NCI-H1105 treated with DMSO at 0.1 percent for 48 hours (cell line): ENCODE results near the gene ZBTB24.

ENCODE experiments used
- DNase-seq: peaks from one replicate; lab custom pipeline; 2025; lab: John Stamatoyannopoulos, UW

Gene ZBTB24

GRCh38 chr6:109449795-109450673 lies 33.0 kb downstream of the ZBTB24 start:
- no peak for DNase-seq

- DNase-seq: no peak
Measured at GRCh38 chr6:109449064-109449794, 33.8 kb downstream of the ZBTB24 start.

GRCh38 chr6:109448615-109449014 lies 34.4 kb downstream of the ZBTB24 start:
- no peak for DNase-seq

DNA sequence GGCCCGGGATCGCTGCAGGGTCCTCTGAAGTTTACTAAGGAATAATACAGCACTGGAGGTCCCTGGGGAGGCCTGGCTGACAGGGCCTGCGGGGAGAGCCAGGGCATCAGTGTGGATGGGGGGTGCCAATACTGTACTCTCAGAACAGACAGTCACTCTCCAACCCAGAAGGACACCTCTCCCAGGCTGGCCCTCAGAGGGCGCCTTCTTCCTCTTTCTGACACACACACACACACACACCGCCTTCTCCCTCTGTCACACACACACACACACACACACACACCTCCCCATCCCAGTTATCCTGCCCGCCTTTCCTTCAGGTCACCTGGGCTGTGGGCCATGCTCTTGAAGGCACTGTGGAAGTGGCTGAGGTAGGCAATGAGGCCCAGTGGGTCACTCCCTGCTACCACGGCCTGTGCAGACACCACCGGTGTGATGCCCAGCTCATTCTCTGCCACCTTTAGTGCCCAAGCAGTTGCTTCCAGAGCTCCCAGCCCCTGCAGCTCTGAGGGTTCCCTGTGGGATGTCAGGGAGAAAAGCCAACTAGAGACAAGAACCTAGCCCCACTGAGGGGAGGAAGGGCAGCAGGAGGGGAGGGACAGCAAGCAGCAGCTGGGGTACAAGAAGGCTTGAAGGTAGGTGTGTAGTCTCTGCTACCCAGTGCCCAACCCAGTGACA lies 35.0 kb downstream of the ZBTB24 start:
- no peak for DNase-seq

DNA sequence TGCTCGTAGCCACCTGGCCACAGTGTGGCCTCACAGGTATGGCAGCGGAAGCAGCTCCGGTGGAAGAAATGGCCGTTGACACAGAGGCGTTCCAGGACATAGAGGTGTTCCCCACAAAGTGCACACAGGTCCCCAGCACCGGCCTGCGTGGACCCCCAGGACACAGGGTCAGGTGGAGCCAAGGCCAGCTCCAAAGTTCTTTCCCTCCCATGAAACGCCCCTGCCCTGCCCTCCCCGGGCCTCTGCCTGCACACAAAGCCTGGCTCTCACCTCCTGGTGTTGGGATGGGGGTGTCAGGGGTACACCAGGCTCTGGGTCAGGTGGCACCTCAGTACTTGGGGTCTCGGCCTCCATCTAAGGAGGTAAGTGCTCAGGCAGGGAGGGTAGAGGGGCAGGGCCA lies 35.9 kb downstream of the ZBTB24 start:
- DNase-seq: no peak

- DNase-seq: no peak
Measured at GRCh38 chr6:109446541-109446940, 36.5 kb downstream of the ZBTB24 start.

DNA sequence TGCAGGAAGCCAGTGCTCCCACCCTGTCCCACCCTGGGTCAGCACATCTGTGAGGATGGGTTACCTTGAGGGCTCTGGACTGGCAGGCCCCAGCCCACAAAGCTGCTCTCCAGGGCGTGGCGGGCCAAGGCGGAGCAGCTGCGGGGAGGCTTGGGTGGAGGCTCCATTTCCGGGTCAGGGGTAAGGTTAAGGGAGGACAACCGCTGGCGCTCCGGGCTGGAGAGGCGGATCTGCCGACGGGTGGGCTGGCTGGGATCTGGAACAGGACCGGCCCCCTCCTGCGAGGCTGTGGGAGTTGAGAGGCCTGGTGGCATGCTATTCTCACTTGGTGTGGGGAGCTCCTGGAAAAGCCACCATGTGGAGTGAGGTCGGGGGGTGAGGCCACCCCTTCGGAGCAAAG lies 36.9 kb downstream of the ZBTB24 start:
- DNase-seq: no peak

- no peak for DNase-seq
Measured at GRCh38 chr6:109445382-109445781, 37.6 kb downstream of the ZBTB24 start.

- DNase-seq: no peak
Measured at GRCh38 chr6:109443425-109443950, 39.5 kb downstream of the ZBTB24 start.

DNA sequence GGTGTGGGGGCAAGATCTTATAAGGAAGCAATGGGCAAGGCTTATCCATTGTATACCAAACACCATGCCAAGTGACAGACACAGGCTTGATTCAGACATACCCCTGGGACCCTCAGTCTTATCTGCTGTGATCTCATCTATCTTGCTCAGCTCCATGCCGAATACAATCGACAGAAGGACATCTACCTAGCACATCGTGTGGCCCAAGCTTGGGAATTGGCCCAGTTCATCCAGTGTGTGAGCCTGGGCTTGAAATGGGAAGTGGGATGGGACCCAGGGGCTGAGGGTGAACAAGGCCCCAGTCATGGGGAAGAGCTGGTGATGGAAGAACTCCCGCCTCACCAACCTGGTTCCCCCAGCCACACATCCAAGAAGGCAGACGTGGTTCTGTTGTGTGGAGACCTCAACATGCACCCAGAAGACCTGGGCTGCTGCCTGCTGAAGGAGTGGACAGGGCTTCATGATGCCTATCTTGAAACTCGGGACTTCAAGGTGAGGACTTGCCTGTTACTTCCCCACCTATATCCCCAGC lies 40.6 kb downstream of the ZBTB24 start:
- no peak for DNase-seq

DNA sequence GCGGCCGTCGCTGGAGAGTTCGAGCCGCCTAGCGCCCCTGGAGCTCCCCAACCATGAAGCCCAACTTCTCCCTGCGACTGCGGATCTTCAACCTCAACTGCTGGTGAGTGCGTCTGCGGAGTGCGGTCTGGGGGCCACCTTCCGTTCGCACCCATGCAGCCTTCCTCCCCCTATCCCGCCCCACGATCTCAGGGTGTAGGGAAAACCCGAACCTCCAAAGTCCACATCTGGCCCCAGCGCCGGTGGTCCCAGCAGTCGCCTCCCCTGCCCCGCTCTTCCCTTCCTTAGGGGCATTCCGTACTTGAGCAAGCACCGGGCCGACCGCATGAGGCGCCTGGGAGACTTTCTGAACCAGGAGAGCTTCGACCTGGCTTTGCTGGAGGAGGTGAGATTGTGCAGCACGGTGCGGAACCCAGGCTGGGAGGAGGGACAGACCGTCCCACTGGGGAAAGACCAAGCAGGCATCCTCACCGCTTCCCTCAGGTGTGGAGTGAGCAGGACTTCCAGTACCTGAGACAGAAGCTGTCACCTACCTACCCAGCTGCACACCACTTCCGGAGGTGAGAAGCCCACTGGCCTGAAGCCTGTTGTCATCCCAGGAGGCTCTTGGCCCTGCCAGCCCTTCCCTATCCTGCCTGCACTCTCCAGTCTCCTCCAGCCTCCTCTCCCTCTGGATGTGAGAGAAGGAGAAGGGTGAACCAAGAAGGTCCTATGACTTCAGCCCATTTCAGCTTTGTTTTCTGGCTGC lies 41.8 kb downstream of the ZBTB24 start:
- DNase-seq: peak; percentile 61

GRCh38 chr6:109440331-109441068 lies 42.5 kb downstream of the ZBTB24 start, which contains the start of the genes PPIL6 and SMPD2:
PPIL6 (minus strand) TSS chr6:109440628; CDS start chr6:109440590, 38 bp downstream.
SMPD2 (plus strand) TSS chr6:109440724; CDS start chr6:109441122, 398 bp downstream.
- peak; percentile 88 for DNase-seq

DNA sequence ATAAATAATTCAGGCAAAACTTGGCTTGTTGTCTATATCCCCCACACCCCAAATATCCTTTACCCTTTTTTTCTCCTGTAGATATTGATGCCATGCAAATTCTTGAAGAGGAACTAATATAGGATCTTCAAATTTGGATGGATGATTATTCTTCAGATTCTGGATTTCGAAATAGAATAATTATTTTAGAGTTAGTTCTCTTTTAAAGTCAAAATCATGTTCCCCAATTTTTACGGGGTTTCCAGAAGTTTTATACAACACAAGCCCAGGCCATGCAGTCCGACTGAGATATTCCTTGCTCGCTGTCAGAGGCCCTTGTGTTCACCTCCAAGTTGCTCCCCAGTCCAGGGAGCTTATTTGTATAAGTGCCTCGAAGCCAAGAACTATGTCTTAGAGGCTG lies 47.0 kb downstream of the ZBTB24 start:
- no peak for DNase-seq

- no peak for DNase-seq
Measured at GRCh38 chr6:109434456-109434855, 48.6 kb downstream of the ZBTB24 start.

DNA sequence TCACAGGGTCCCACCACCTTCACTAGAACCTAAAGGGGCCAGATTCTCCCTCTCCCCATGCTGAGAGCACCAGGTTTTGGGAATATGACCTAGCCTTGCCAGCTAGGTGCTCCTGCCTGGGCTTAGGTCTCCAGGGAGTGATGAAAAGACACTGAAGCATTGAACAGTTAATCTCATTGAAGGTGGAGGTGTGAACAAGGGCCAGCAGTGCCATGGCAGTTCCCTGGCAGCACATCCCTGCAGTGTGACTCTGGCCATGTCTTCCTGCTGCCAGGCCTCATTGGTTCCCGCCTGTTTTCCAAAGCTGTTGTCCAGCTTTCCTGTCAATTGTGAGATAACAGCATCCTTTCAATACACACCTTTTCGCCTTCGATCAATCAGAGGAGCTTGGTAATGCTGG lies 53.5 kb downstream of the ZBTB24 start:
- no peak for DNase-seq

DNA sequence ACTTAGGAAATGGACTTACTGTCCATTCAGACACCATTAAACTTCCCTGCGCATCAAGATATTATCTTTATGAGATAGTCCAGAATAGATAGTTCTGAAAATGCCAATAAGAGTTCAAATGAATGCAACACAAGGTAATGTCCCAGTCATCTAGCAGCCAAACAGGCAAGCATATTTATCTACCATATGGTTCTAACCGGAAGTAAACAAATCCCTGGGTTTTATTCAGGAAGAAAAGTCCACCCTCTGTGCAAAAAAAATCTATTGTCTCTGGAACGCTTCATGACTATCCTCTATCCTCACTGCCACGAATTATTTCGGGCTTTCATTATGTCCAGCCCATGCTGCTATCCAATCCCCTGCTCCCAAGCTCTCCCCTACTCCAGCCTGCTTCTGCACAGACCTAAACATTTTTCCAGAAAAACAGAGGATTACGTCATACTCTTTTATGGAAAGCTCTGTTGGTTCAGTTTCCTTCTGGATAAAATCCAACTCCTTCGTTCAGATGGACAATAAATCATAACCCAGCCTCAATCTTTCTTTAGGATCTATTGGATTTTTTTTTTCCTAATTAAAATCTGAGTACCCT lies 54.0 kb downstream of the ZBTB24 start:
- no peak for DNase-seq

DNA sequence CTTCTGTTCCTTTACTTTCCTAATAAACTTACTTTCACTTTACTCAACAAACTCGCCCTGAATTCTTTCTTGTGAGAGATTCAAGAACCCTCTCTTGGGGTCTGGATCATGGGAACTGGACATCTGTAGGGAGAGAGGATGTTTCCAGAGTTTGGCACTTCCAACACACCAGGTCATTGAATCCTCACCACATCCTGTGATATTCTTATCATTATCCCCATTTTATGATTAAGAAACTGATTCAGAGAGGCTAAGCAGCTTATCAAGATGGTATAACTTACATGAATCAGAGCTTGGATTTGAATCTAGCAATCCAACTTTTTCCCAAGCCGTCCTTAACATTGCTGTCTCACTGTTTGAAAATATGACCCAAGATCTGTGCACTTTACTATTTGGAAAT lies 58.1 kb downstream of the ZBTB24 start:
- DNase-seq: no peak

DNA sequence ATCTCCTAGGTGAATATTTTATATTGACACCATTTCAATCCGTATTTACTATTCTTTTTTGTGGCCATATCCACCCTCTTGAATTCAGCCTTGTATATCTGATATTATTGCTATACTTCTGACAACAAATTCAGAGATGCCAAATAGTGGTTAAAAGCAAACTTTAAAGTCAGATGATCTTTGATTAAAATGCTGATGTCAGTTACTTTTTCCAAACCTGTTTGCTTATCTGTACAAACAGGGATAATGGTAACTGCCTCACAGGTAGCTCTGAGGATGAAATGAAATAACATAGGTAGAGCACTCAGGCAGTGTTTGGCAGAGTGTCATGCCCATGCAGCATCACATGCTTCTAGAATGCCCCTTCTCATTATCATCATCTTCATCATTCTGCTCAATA lies 61.8 kb downstream of the ZBTB24 start:
- no peak for DNase-seq

DNA sequence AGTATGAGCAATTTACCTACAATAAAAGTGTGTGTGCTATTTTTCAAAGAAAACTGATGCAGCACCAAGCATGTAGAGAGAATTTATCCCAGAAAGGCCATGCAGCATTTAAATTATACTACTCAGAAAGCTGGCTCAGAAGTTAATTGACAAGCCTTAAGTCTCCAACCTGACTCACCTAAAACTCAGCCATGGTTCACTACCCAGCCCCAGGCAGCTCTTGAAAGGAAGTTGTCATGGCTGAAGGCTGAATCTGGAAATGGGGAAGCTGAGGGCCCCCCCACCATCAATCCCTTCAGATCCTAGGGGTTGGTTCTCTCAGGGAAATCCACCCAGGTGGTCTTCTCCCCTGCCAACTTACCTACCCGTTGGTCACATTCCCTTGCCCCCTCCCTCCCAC lies 62.3 kb downstream of the ZBTB24 start:
- no peak for DNase-seq

DNA sequence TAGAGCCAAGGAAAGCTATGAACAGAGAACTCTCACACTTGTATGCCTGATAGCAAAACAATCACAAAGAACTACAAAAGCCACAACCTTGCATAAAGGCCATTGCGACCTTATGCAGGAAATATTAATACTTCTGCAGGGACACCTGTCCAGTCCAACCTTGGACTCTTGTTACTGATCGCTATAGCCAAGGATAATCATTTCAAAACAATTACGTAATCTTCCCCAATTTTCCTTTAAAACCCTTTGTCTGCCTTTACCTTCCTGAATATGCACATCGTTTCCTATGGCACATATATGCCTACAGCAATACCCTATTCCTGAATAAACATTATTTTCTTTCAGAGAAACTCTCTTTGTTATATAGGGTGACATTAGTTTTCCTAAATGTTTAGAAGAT lies 65.4 kb downstream of the ZBTB24 start:
- DNase-seq: no peak
